GM19463 (cell line): ENCODE data around the gene FCHSD1.

Source experiments
- ATAC-seq: cut with Tn5 transposase; IDR thresholded peaks from one replicate; pipeline ENCODE4 v1.9.1; 2021; ENCODE audit warnings: mild to moderate bottlenecking, moderate library complexity; ENCODE audit not compliant: unreplicated experiment

Gene FCHSD1

DNA sequence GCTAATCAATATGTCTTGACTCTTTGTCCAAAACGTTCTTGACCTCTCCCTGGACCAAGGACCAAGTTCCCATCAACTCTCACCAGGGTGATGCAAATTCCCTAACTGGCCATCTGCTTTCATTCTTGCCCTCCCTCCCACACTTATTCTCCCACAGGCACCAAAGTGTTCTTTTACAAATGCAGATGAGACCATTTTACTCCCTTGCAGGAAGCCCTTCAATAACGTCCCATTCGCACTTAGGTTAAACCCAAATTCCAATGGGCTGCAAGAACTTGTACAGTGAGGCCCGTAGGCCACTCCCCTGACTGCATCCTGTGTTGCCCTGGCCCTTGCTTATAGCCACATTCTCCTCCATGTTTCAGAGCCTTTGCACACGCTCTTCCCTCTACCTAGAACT, 23.5 kb upstream of the FCHSD1 start:
- ATAC-seq: no peak

DNA sequence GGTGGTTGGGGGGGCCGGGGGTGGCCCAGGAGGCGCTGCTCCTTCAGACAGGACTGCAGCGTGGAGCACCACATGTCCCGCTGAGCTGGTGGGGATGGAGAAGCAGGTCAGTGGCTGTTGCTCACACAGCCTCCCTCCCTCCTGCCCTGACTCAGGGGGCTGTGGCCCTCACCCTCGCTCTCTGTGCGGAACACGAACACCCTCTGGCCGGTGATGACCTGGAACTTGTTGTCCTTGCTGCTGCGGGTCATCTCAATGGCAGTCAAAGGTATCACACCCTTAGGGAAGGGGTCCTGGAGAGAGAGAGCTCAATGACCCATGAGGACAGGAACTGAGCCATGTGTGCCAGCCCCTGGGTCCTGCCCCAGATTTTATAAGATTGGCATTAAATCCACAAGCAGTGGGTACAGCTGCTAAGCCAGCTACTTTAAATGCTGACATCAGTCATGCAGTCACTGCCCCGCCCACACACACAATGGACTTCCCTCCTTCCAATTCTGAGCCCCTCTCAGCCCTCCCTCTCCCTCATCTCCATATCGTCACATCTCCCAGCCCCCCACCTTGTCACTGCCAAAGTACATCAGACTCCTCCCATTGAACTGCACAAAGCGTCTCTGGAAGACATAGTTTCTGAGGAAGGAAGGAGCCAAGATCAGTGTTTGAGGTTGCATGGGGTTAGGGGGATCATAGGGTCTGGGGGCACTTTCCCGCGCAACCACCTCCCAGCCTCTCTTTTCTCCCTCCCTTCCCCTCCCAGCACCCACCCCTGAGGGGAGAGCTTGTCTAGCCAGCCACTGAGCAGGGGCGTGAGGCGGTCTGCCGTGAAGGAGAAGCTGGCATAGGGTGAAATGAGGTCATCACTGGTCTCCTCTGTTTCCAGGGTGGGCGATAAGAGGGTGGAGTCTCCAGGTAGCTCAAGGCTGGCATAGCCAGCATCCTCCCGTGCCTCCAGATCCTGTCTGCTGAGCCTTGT, 21.9 kb upstream of the FCHSD1 start:
- ATAC-seq: no peak

- no peak for ATAC-seq
Observed at GRCh38 chr5:141672071-141672840, 21.0 kb upstream of the FCHSD1 start.

DNA sequence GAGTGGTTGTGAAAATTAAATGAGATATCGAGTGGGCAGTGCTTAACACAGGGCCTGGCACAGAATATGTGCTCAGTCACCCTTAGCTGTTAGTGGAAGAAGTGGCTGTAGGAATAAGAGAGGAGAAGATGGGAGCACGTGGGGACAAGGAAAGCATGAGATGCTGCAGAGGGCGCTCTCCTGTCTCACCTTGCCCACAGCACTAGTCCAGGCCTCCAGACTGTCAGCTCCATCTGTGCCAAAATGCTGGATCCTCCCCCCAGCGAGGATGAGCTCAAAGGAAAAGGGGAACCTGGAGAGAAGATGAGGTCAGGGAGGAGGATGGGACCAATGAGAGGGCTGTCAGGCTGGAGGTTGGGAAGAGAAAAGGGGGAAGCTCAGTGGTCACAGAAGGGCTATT, 18.3 kb upstream of the FCHSD1 start:
- no peak for ATAC-seq

- ATAC-seq: no peak
Observed at GRCh38 chr5:141668601-141669265, 17.5 kb upstream of the FCHSD1 start.

DNA sequence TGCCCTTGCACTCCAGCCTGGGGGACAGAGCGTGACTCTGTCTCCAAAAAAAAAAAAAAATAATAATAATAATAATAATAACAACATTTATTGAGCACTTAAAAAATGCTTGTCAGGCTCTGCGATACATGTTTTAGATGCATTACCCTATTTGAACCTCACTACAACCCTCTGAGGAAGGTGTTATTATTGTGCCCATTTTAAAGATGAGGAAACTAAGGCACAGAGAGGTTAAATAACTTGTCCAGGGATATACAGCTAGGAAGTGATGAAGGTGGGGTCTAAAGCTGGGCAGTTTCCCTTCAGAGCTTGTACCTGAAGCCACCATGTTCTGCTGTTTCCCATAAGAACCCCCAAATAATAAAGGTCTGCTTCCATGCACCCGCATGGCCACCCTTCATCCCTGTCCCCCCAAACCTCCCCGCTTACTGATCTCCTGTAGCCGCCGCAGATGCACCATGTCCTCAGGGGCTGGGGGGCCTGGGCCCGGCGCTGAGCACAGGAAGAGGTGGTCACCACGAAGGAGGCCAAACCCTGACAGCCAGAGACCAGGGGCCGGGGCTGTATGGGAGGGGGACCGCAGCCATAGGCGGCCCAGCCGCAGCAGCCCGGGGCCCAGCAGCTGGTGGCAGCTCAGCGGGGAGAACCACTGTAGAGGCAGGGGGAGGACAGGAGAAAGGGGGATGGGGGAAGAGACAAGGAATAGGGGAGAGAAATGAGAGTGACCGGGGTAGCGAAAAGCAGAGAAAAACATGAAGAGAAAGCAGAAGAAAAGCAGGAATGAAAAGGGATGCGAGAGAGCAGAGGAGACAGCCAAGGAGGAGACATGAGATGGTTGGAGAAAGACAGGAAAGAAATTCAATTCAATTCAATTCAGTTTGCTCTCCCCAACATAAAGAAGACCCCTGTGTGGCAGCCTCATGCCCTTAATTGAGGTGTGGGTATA, 15.1 kb upstream of the FCHSD1 start:
- no peak for ATAC-seq

- ATAC-seq: peak; percentile 98
Observed at GRCh38 chr5:141664733-141665461, 13.7 kb upstream of the FCHSD1 start.

DNA sequence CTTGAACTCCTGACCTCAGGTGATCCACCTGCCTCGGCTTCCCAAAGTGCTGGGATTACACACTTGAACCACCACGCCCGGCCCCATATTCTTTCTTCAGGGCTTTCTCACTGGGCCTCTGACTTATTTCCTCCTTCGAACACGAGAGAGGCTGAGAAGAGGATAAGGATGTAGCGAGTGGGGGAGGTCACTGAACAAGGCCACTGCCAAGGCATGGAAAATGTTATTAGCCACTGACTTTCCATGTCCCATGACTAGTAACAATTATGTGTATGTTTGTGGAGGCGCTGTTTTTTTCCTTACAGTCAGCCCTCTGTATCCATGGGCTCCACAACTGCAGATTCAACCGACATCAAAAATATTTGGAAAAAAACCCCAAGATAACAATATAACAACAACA, 12.3 kb upstream of the FCHSD1 start:
- ATAC-seq: no peak

DNA sequence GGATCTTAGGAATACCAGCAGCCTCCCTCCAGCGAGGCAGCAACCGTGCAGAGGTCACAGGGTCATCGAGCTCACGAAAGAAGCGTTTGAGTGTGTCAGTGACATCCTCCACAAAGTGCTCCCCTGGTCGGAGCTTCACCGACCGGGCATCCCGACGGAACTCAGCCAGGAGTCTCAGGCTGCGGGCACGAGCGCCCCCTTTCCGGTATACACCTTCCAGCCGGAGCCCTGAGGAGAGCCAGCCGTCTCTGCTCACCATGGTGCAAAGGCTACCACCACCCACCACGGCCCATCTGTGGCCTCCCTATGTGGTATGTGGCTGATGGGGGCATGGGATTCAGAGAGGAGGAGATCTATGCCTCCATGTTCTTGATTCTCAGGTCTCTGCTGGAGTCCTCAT, 10.8 kb upstream of the FCHSD1 start:
- no peak for ATAC-seq

DNA sequence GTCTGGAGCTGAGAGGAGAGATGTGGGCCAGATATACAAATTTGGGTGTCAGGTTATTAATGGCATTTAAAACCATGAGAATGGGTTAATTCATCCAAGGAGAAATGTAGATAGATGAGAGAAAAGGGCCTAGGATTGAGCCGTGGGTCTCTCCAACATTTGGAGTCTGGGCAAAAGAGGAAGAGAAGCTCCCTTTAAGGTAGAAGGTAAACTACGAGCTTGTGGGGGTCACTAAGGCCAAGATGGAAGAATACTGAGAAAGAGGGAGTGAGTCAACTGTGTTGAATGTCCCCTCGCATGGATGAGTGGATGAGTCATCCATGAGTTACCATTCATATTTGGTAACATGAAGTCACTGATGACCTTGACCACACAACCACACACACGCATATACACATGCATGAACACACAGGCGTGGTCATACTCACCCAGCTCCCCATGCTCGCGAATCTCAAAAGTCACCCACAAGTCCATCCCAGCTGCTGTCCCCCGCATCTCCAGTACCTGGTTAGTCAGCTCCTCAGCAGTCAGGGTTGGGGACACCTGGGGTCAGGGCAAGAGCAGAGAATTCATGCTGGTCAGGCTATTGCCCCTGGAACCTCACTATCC, 6.8 kb upstream of the FCHSD1 start:
- ATAC-seq: peak; percentile 87

GRCh38 chr5:141657404-141657803, 6.2 kb upstream of the FCHSD1 start:
- no peak for ATAC-seq

- ATAC-seq: no peak
Observed at GRCh38 chr5:141656396-141656795, 5.2 kb upstream of the FCHSD1 start.

- ATAC-seq: no peak
Observed at GRCh38 chr5:141655020-141655419, 3.8 kb upstream of the FCHSD1 start.

DNA sequence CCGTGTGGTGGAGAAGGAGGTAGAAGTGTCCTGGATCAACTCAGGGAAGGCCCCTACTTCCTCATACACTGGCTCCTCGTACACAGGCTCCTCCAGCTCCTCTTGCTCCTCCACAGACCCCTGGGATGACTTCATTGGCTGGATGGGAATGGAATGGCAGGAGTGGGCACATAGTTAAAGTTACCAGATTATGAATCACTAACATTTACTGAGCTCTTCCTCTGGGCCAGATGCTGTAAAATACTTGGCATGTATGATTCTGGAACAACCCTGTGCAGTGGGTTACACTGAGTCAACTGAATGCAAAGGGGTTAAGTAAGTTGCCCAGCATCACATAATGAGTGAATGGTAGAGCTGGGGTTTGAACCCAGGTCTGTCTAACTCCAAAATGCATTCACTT, 3.1 kb upstream of the FCHSD1 start:
- no peak for ATAC-seq

- ATAC-seq: no peak
Observed at GRCh38 chr5:141651728-141652105, 499 bp upstream of the FCHSD1 start.

- ATAC-seq: no peak
Observed at GRCh38 chr5:141649972-141650371, 1.2 kb downstream of the FCHSD1 start.

- ATAC-seq: no peak
Observed at GRCh38 chr5:141649056-141649688, 2.0 kb downstream of the FCHSD1 start.

GRCh38 chr5:141647851-141648250, 3.4 kb downstream of the FCHSD1 start:
- no peak for ATAC-seq

GRCh38 chr5:141647242-141647641, 4.0 kb downstream of the FCHSD1 start:
- ATAC-seq: no peak
